HG03469 (cell line): Measurements from ENCODE around the gene TMEM213.
"Not testable (repeated sequence)": the region's sequence is repeated elsewhere in the genome, so short reads cannot be mapped to it uniquely, and the experiment has no call there.

Experiments used
- ATAC-seq: cut with Tn5 transposase; IDR thresholded peaks from one replicate; pipeline ENCODE4 v1.9.1; 2021; ENCODE audit warnings: mild to moderate bottlenecking, moderate library complexity, moderate number of reproducible peaks; ENCODE audit not compliant: unreplicated experiment

TMEM213 gene

GRCh38 chr7:138796038-138796615 is 1.7 kb upstream of the TMEM213 start:
- no peak for ATAC-seq

GRCh38 chr7:138797046-138797445 is 748 bp upstream of the TMEM213 start:
- not testable (repeated sequence) for ATAC-seq

GRCh38 chr7:138798836-138799235 is 1.0 kb downstream of the TMEM213 start:
- ATAC-seq: no peak

- ATAC-seq: no peak
These were observed 1.7 kb downstream of the TMEM213 start for GRCh38 chr7:138799336-138800000.

GRCh38 chr7:138801256-138801655 is 3.5 kb downstream of the TMEM213 start:
- ATAC-seq: no peak

- no peak for ATAC-seq
These were observed 4.9 kb downstream of the TMEM213 start for GRCh38 chr7:138802706-138803105.

- ATAC-seq: no peak
These were observed 6.8 kb downstream of the TMEM213 start for GRCh38 chr7:138804618-138805017.

- no peak for ATAC-seq
These were observed 11.6 kb downstream of the TMEM213 start for GRCh38 chr7:138809346-138809745.

GRCh38 chr7:138811327-138811726 is 13.5 kb downstream of the TMEM213 start:
- ATAC-seq: not testable (repeated sequence)

GRCh38 chr7:138813945-138814344 is 16.2 kb downstream of the TMEM213 start:
- ATAC-seq: no peak

- ATAC-seq: no peak
These were observed 17.1 kb downstream of the TMEM213 start for GRCh38 chr7:138814816-138815332.

- no peak for ATAC-seq
These were observed 18.9 kb downstream of the TMEM213 start for GRCh38 chr7:138816650-138817049.

GRCh38 chr7:138819625-138820024 is 21.8 kb downstream of the TMEM213 start:
- no peak for ATAC-seq

GRCh38 chr7:138821912-138822311 is 24.1 kb downstream of the TMEM213 start:
- ATAC-seq: no peak

GRCh38 chr7:138822867-138823535 is 25.2 kb downstream of the TMEM213 start:
- no peak for ATAC-seq

- ATAC-seq: no peak
These were observed 27.4 kb downstream of the TMEM213 start for GRCh38 chr7:138825049-138825721.

GRCh38 chr7:138828302-138828701 is 30.5 kb downstream of the TMEM213 start:
- no peak for ATAC-seq

GRCh38 chr7:138829335-138829734 is 31.5 kb downstream of the TMEM213 start:
- ATAC-seq: no peak

- no peak for ATAC-seq
These were observed 35.2 kb downstream of the TMEM213 start for GRCh38 chr7:138832966-138833365.

GRCh38 chr7:138833596-138833995 is 35.8 kb downstream of the TMEM213 start:
- no peak for ATAC-seq

- ATAC-seq: no peak
These were observed 36.8 kb downstream of the TMEM213 start for GRCh38 chr7:138834583-138834982.
